GM12878 (cell line): ENCODE results near the gene DOCK7. TPM values are rescaled to one million over a fixed set of nuclear protein-coding genes. Genes with fewer than 3 reads are reported as not detected.

Source experiments
- ATAC-seq: fragments of 200-7000 bp; cut with Tn5 transposase; 3 replicates; pipeline ENCODE4 v1.9.1; 2020; ENCODE audit warnings: mild to moderate bottlenecking, moderate library complexity
- BruUV-seq: library from RNA; stranded (reverse); fragments of 400-500 nt; replicated peaks from 2 replicates; lab custom pipeline; 2021; lab: Mats Ljungman, UMichigan
- CTCF ChIA-PET: fragments of 300-600 bp; sonication (Branson Sonifier 250); formaldehyde crosslinking; extraction: SDS; loops from one replicate; lab custom pipeline; 2021; ENCODE audit warnings: inconsistent platforms; lab: Yijun Ruan, JAX
- POLR2A ChIA-PET: fragments of 350-600 bp; formaldehyde crosslinking; extraction: SDS; loops from one replicate; lab custom pipeline; 2021; ENCODE audit warnings: inconsistent platforms; lab: Charles Lee
- RAD21 ChIA-PET: fragments of 300-600 bp; sonication (Branson Sonifier 250); formaldehyde crosslinking; loops from one replicate; lab custom pipeline; 2023; ENCODE audit warnings: antibody characterized with exemption; ENCODE audit not compliant: unreplicated experiment; lab: Charles Lee
- SMC1A ChIA-PET: fragments of 300-600 bp; sonication (Branson Sonifier 250); formaldehyde crosslinking; loops from one replicate; lab custom pipeline; 2023; ENCODE audit not compliant: unreplicated experiment, uncharacterized antibody; lab: Charles Lee
- DNase-seq: peaks from one replicate; pipeline ENCODE4 v3.0.0-alpha.2; 2011; ENCODE audit warnings: low read depth, low spot score
- FAIRE-seq: peaks from 3 replicates; lab custom pipeline; 2011; peaks lifted over from hg19 to GRCh38; lab: Jason Lieb, UNC
- H2AFZ ChIP-seq: 2 replicates; pipeline ENCODE4 v1.6.0; 2011; ENCODE audit warnings: low read depth, low read length, control low read depth; ENCODE audit not compliant: control insufficient read depth
- H3K27ac ChIP-seq: 2 replicates; pipeline ENCODE4 v1.5.1; 2011; ENCODE audit warnings: control low read depth; ENCODE audit not compliant: control insufficient read depth, insufficient read depth
- H3K27me3 ChIP-seq, 2 experiments: replicated peaks in 1 of 2; 2 replicates each; pipeline versions ENCODE4 v1.6.0 to v1.6.1; 2011; ENCODE audit warnings: low read length in 1 of 2; ENCODE audit not compliant: control insufficient read depth in 2 of 2, insufficient read depth in 2 of 2
- H3K36me3 ChIP-seq, 2 experiments: 2 replicates each; pipeline ENCODE4 v1.5.1; 2011; ENCODE audit warnings: low read length in 1 of 2; ENCODE audit not compliant: control insufficient read depth in 2 of 2, insufficient read depth in 2 of 2
- H3K4me1 ChIP-seq: 2 replicates; pipeline ENCODE4 v1.6.1; 2011; ENCODE audit warnings: mild to moderate bottlenecking, low read length, moderate library complexity, mixed read lengths; ENCODE audit not compliant: control insufficient read depth, insufficient read depth
- H3K4me2 ChIP-seq: 2 replicates; pipeline ENCODE4 v1.6.0; 2011; ENCODE audit warnings: control low read depth; ENCODE audit not compliant: control insufficient read depth, insufficient read depth
- H3K4me3 ChIP-seq: fragments of 200-600 bp; sonication (generic); 2 replicates; pipeline ENCODE4 v1.5.1; 2016
- H3K79me2 ChIP-seq: 2 replicates; pipeline ENCODE4 v1.6.0; 2011; ENCODE audit warnings: low read length; ENCODE audit not compliant: control insufficient read depth, insufficient read depth
- H3K9ac ChIP-seq: 2 replicates; pipeline ENCODE4 v1.8.0; 2011; ENCODE audit warnings: low read length, control low read depth, mixed read lengths; ENCODE audit not compliant: control insufficient read depth, insufficient read depth
- H3K9me3 ChIP-seq: replicated peaks from 3 replicates; pipeline ENCODE4 v1.5.1; 2011; ENCODE audit warnings: mild to moderate bottlenecking, low read length; ENCODE audit not compliant: control insufficient read depth, insufficient read depth
- H4K20me1 ChIP-seq: 2 replicates; pipeline ENCODE4 v1.6.0; 2011; ENCODE audit not compliant: control insufficient read depth, insufficient read depth
- FOS ChIP-seq: IDR thresholded peaks from 3 replicates; pipeline ENCODE4 v1.6.1; 2011; ENCODE audit warnings: borderline replicate concordance; ENCODE audit not compliant: insufficient read length; ENCODE audit errors: extremely low read depth
- JUND ChIP-seq: IDR thresholded peaks from 2 replicates; pipeline ENCODE4 v1.6.1; 2012; ENCODE audit warnings: low read depth, mild to moderate bottlenecking, low read length, improper control_type of control experiment, moderate library complexity
- RUNX3 ChIP-seq: IDR thresholded peaks from 2 replicates; pipeline ENCODE4 v1.6.1; 2012; ENCODE audit warnings: low read length, inconsistent platforms
- SMAD1 ChIP-seq: fragments of 450-650 bp; IDR thresholded peaks from 2 replicates; pipeline ENCODE4 v1.6.1; 2018; ENCODE audit warnings: mild to moderate bottlenecking, low read depth; ENCODE audit not compliant: partially characterized antibody
- ZNF207 ChIP-seq: fragments of 450-650 bp; IDR thresholded peaks from 2 replicates; pipeline ENCODE4 v1.6.1; 2014; ENCODE audit warnings: antibody characterized with exemption, mild to moderate bottlenecking, borderline replicate concordance
- ZNF274 ChIP-seq: IDR thresholded peaks from one replicate; pipeline ENCODE4 v1.8.0; 2011; ENCODE audit not compliant: insufficient read length, insufficient read depth
- ZNF384 ChIP-seq: IDR thresholded peaks from 2 replicates; pipeline ENCODE4 v1.6.1; 2012; ENCODE audit warnings: low read depth, mild to moderate bottlenecking, low read length, improper control_type of control experiment, borderline replicate concordance
- WGBS: methylation state at CpG from one replicate; pipeline ENCODE4 v1.1.6; 2016; ENCODE audit warnings: low lambda C conversion rate; ENCODE audit not compliant: insufficient replicate concordance, insufficient coverage; ENCODE audit errors: missing lambda C conversion rate; 5-methylcytosine and 5-hydroxymethylcytosine counted together
- in situ Hi-C: fragments of 300-500 bp; cut with MboI; formaldehyde crosslinking; loops from 9 replicates; pipeline ENCODE4 v1.14.3; 2018; ENCODE audit warnings: mixed read lengths
- intact Hi-C: fragments of 100-400 bp; cut with micrococcal nuclease; formaldehyde crosslinking; loops from one replicate; pipeline ENCODE4 v1.14.2; 2022; ENCODE audit not compliant: unreplicated experiment
- polyA plus RNA-seq, 11 experiments: library from polyadenylated mRNA; depleted of rRNA in 4 of 11; unstranded in 6 of 11; stranded (reverse) in 5 of 11; fragments of >200 nt; fragmentation: Nextera tagmentation in 4 of 11; fragmentation: Illumina TruSeq in 1 of 11; extraction: Ambion mirVana in 4 of 11; extraction: Trizol in 1 of 11; gene quantifications; 1 replicate in 1 of 11; 2 replicates in 10 of 11; pipeline versions ENCODE4 v1.2.1 to v1.2.3, GENCODE V29; 2011 to 2016; ENCODE audit warnings: inconsistent platforms in 2 of 11, missing spikeins in 2 of 11, low read depth in 1 of 11
- total RNA-seq, 4 experiments: library from RNA; depleted of rRNA in 3 of 4; stranded (reverse); fragments of >200 nt in 3 of 4; fragmentation: Illumina TruSeq in 1 of 4; extraction: Trizol in 1 of 4; gene quantifications; 2 replicates each; pipeline versions ENCODE4 v1.2.1 to v1.2.3, GENCODE V29; 2013 to 2021
- TF ChIP-seq, protein P1 (sequence below), 3 experiments: IDR thresholded peaks in 2 of 3; conservative IDR thresholded peaks in 1 of 3; 2 replicates each; pipeline ENCODE4 v1.5.1; 2011; ENCODE audit warnings: low read depth in 3 of 3, low read length in 3 of 3, mild to moderate bottlenecking in 3 of 3, control low read depth in 2 of 3, moderate library complexity in 2 of 3, inconsistent platforms in 1 of 3, mixed read lengths in 1 of 3; ENCODE audit not compliant: control insufficient read depth in 2 of 3, insufficient read depth in 1 of 3; ENCODE audit errors: extremely low read depth in 1 of 3
- TF ChIP-seq, protein P2 (sequence below): fragments of 450-650 bp; IDR thresholded peaks from 2 replicates; pipeline ENCODE4 v1.6.1; 2017; ENCODE audit warnings: mild to moderate bottlenecking, moderate library complexity
- TF ChIP-seq, protein P3 (sequence below): fragments of 450-650 bp; IDR thresholded peaks from 2 replicates; pipeline ENCODE4 v1.6.1; 2016; ENCODE audit warnings: mild to moderate bottlenecking, moderate library complexity, borderline replicate concordance
- TF ChIP-seq, protein P4 (sequence below): fragments of 450-650 bp; IDR thresholded peaks from 2 replicates; pipeline ENCODE4 v1.6.1; 2017; ENCODE audit warnings: borderline replicate concordance

The DOCK7 gene
- total and polyA plus RNA-seq, 10 of the 15 experiments (the other 5 are each of a cell fraction or from before 2014, with no cell fraction given): 4.8 to 34.6 (median 26.9) TPM

DNA sequence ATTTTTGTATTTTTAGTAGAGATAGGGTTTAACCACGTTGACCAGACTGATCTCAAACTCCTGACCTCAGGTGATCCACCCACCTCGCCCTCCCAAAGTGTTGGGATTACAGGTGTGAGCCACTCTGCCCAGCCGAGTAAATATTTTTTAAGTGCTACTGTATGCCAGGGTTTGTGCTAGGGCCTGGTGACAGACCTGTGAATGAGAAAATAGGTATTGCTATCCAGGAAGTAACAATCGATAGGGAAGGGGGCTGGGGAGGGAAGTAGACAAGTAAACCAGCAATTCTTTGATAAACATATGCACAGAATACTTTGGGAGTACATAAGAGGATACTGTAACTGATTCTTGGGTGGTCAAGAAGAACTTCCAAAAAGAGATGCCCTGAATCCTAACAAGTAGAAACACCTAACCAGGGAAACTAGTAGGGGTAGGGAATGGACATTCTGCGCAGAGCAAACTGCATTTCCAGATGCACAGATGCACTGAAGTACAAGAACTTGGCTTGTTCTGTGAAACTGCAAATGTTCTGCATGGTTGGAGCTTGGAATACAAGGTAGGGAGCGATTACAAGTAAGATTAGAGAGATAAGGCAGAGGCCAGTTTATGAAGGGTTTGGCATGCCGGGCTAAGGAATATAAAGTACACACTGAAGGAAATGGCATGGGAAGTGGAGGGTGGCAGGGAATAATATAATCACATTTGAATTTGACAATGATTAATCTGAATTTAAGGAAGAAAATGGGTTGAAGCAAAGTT, 19.0 kb upstream of the DOCK7 start:
- FAIRE-seq (no peak), ATAC-seq (no peak), DNase-seq (no peak)
- no TSS peak for BruUV-seq
- Histone ChIP-seq H3K4me3 (no peak overlapping the region), H3K36me3 (no peaks in the 10 kb centered on the region), H3K4me2 (no peak overlapping the region), H2AFZ (no peak overlapping the region), H3K79me2 (no peaks in the 10 kb centered on the region), H3K4me1 (no peaks in the 10 kb centered on the region), H3K27me3 (no peaks in the 10 kb centered on the region), H3K9me3 (no peaks in the 10 kb centered on the region), H3K9ac (no peak overlapping the region), H3K27ac (no peak overlapping the region), H4K20me1 (no peaks in the 10 kb centered on the region)
- in situ Hi-C loops: no loop called here
- RAD21 ChIA-PET: no interaction called here
- POLR2A ChIA-PET: no interaction called here
- 35% methylated on average over 7 of the region's 7 CpGs for WGBS
- CTCF ChIA-PET: no interaction called here
- intact Hi-C loops: no loop called here
- SMC1A ChIA-PET: no interaction called here
- no peak for TF ChIP-seq JUND
- no peak for TF ChIP-seq SMAD1
- TF ChIP-seq, protein P1, sequence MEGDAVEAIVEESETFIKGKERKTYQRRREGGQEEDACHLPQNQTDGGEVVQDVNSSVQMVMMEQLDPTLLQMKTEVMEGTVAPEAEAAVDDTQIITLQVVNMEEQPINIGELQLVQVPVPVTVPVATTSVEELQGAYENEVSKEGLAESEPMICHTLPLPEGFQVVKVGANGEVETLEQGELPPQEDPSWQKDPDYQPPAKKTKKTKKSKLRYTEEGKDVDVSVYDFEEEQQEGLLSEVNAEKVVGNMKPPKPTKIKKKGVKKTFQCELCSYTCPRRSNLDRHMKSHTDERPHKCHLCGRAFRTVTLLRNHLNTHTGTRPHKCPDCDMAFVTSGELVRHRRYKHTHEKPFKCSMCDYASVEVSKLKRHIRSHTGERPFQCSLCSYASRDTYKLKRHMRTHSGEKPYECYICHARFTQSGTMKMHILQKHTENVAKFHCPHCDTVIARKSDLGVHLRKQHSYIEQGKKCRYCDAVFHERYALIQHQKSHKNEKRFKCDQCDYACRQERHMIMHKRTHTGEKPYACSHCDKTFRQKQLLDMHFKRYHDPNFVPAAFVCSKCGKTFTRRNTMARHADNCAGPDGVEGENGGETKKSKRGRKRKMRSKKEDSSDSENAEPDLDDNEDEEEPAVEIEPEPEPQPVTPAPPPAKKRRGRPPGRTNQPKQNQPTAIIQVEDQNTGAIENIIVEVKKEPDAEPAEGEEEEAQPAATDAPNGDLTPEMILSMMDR (IDR thresholded peaks at IDR 0.05 in 2 of 3, conservative IDR thresholded peaks at IDR 0.05 in 1 of 3; ENCODE audit: control insufficient read depth in 2 of 3, extremely low read depth in 1 of 3, insufficient read depth in 1 of 3, low read depth in 3 of 3, low read length in 3 of 3): no peak
- TF ChIP-seq, protein P2, sequence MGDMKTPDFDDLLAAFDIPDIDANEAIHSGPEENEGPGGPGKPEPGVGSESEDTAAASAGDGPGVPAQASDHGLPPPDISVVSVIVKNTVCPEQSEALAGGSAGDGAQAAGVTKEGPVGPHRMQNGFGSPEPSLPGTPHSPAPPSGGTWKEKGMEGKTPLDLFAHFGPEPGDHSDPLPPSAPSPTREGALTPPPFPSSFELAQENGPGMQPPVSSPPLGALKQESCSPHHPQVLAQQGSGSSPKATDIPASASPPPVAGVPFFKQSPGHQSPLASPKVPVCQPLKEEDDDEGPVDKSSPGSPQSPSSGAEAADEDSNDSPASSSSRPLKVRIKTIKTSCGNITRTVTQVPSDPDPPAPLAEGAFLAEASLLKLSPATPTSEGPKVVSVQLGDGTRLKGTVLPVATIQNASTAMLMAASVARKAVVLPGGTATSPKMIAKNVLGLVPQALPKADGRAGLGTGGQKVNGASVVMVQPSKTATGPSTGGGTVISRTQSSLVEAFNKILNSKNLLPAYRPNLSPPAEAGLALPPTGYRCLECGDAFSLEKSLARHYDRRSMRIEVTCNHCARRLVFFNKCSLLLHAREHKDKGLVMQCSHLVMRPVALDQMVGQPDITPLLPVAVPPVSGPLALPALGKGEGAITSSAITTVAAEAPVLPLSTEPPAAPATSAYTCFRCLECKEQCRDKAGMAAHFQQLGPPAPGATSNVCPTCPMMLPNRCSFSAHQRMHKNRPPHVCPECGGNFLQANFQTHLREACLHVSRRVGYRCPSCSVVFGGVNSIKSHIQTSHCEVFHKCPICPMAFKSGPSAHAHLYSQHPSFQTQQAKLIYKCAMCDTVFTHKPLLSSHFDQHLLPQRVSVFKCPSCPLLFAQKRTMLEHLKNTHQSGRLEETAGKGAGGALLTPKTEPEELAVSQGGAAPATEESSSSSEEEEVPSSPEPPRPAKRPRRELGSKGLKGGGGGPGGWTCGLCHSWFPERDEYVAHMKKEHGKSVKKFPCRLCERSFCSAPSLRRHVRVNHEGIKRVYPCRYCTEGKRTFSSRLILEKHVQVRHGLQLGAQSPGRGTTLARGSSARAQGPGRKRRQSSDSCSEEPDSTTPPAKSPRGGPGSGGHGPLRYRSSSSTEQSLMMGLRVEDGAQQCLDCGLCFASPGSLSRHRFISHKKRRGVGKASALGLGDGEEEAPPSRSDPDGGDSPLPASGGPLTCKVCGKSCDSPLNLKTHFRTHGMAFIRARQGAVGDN: no peak
- TF ChIP-seq, protein P3, sequence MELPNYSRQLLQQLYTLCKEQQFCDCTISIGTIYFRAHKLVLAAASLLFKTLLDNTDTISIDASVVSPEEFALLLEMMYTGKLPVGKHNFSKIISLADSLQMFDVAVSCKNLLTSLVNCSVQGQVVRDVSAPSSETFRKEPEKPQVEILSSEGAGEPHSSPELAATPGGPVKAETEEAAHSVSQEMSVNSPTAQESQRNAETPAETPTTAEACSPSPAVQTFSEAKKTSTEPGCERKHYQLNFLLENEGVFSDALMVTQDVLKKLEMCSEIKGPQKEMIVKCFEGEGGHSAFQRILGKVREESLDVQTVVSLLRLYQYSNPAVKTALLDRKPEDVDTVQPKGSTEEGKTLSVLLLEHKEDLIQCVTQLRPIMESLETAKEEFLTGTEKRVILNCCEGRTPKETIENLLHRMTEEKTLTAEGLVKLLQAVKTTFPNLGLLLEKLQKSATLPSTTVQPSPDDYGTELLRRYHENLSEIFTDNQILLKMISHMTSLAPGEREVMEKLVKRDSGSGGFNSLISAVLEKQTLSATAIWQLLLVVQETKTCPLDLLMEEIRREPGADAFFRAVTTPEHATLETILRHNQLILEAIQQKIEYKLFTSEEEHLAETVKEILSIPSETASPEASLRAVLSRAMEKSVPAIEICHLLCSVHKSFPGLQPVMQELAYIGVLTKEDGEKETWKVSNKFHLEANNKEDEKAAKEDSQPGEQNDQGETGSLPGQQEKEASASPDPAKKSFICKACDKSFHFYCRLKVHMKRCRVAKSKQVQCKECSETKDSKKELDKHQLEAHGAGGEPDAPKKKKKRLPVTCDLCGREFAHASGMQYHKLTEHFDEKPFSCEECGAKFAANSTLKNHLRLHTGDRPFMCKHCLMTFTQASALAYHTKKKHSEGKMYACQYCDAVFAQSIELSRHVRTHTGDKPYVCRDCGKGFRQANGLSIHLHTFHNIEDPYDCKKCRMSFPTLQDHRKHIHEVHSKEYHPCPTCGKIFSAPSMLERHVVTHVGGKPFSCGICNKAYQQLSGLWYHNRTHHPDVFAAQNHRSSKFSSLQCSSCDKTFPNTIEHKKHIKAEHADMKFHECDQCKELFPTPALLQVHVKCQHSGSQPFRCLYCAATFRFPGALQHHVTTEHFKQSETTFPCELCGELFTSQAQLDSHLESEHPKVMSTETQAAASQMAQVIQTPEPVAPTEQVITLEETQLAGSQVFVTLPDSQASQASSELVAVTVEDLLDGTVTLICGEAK: no peak
- TF ChIP-seq ZNF384: no peak
- TF ChIP-seq RUNX3: no peak
- TF ChIP-seq FOS: no peak
- no peak for TF ChIP-seq ZNF207
- TF ChIP-seq, protein P4, sequence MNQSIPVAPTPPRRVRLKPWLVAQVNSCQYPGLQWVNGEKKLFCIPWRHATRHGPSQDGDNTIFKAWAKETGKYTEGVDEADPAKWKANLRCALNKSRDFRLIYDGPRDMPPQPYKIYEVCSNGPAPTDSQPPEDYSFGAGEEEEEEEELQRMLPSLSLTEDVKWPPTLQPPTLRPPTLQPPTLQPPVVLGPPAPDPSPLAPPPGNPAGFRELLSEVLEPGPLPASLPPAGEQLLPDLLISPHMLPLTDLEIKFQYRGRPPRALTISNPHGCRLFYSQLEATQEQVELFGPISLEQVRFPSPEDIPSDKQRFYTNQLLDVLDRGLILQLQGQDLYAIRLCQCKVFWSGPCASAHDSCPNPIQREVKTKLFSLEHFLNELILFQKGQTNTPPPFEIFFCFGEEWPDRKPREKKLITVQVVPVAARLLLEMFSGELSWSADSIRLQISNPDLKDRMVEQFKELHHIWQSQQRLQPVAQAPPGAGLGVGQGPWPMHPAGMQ: no peak
- TF ChIP-seq ZNF274: no peak
